WTC11 (cell line): Measurements from ENCODE around the gene RABEP2.

Experiments
- CTCF ChIP-seq: fragments of 200-600 bp; IDR thresholded peaks from 2 replicates; pipeline ENCODE4 v1.8.0; 2022; ENCODE audit warnings: antibody characterized with exemption
- FOXJ3 ChIP-seq: sonication (generic); formaldehyde crosslinking; IDR thresholded peaks from 2 replicates; pipeline ENCODE4 v1.9.0; 2021; ENCODE audit warnings: missing genetic modification reagents, mild to moderate bottlenecking, borderline replicate concordance
- GABPB1 ChIP-seq: sonication (generic); formaldehyde crosslinking; IDR thresholded peaks from 2 replicates; pipeline ENCODE4 v1.8.1; 2023; ENCODE audit warnings: mild to moderate bottlenecking, missing genetic modification reagents
- IRF1 ChIP-seq: sonication (generic); formaldehyde crosslinking; IDR thresholded peaks from 2 replicates; pipeline ENCODE4 v1.8.0; 2023; ENCODE audit warnings: missing genetic modification reagents
- MLX ChIP-seq: sonication (generic); formaldehyde crosslinking; IDR thresholded peaks from 2 replicates; pipeline ENCODE4 v1.8.1; 2023; ENCODE audit warnings: mild to moderate bottlenecking, missing genetic modification reagents, moderate library complexity
- NR1H2 ChIP-seq: sonication (generic); formaldehyde crosslinking; IDR thresholded peaks from 2 replicates; pipeline ENCODE4 v1.9.0; 2021; ENCODE audit warnings: mild to moderate bottlenecking, moderate library complexity, missing genetic modification reagents
- ZNF138 ChIP-seq: sonication (generic); formaldehyde crosslinking; conservative IDR thresholded peaks from 2 replicates; pipeline ENCODE4 v1.8.1; 2022; ENCODE audit warnings: mild to moderate bottlenecking, moderate library complexity, missing genetic modification reagents
- ZNF232 ChIP-seq: sonication (generic); formaldehyde crosslinking; IDR thresholded peaks from 2 replicates; pipeline ENCODE4 v1.8.0; 2022; ENCODE audit warnings: mild to moderate bottlenecking, missing genetic modification reagents
- TF ChIP-seq, protein P1 (sequence below): sonication (generic); formaldehyde crosslinking; IDR thresholded peaks from 2 replicates; pipeline ENCODE4 v1.8.0; 2022; ENCODE audit warnings: mild to moderate bottlenecking, missing genetic modification reagents
- TF ChIP-seq, protein P2 (sequence below): sonication (generic); formaldehyde crosslinking; IDR thresholded peaks from 2 replicates; pipeline ENCODE4 v1.8.1; 2022; ENCODE audit warnings: mild to moderate bottlenecking, missing genetic modification reagents, moderate library complexity, borderline replicate concordance
- TF ChIP-seq, protein P3 (sequence below): sonication (generic); formaldehyde crosslinking; IDR thresholded peaks from 2 replicates; pipeline ENCODE4 v1.8.1; 2022; ENCODE audit warnings: low read depth, missing genetic modification reagents, borderline replicate concordance
- TF ChIP-seq, protein P4 (sequence below): sonication (generic); formaldehyde crosslinking; IDR thresholded peaks from 2 replicates; pipeline ENCODE4 v1.8.0; 2022; ENCODE audit warnings: mild to moderate bottlenecking, missing genetic modification reagents

- TF ChIP-seq CTCF (no peak), NR1H2 (no peak), GABPB1 (no peak), ZNF138 (CRISPR knock-in tag) (no peak), ZNF232 (CRISPR knock-in tag) (no peak), MLX (CRISPR knock-in tag) (no peak), FOXJ3 (no peak), IRF1 (CRISPR knock-in tag) (no peak)
- TF ChIP-seq, protein P1, sequence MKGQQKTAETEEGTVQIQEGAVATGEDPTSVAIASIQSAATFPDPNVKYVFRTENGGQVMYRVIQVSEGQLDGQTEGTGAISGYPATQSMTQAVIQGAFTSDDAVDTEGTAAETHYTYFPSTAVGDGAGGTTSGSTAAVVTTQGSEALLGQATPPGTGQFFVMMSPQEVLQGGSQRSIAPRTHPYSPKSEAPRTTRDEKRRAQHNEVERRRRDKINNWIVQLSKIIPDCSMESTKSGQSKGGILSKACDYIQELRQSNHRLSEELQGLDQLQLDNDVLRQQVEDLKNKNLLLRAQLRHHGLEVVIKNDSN (CRISPR knock-in tag), result no peak
- TF ChIP-seq, protein P2, sequence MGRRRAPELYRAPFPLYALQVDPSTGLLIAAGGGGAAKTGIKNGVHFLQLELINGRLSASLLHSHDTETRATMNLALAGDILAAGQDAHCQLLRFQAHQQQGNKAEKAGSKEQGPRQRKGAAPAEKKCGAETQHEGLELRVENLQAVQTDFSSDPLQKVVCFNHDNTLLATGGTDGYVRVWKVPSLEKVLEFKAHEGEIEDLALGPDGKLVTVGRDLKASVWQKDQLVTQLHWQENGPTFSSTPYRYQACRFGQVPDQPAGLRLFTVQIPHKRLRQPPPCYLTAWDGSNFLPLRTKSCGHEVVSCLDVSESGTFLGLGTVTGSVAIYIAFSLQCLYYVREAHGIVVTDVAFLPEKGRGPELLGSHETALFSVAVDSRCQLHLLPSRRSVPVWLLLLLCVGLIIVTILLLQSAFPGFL (CRISPR knock-in tag), result no peak
- TF ChIP-seq, protein P3, sequence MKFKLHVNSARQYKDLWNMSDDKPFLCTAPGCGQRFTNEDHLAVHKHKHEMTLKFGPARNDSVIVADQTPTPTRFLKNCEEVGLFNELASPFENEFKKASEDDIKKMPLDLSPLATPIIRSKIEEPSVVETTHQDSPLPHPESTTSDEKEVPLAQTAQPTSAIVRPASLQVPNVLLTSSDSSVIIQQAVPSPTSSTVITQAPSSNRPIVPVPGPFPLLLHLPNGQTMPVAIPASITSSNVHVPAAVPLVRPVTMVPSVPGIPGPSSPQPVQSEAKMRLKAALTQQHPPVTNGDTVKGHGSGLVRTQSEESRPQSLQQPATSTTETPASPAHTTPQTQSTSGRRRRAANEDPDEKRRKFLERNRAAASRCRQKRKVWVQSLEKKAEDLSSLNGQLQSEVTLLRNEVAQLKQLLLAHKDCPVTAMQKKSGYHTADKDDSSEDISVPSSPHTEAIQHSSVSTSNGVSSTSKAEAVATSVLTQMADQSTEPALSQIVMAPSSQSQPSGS, result no peak
- TF ChIP-seq, protein P4, sequence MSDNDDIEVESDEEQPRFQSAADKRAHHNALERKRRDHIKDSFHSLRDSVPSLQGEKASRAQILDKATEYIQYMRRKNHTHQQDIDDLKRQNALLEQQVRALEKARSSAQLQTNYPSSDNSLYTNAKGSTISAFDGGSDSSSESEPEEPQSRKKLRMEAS, result no peak
Measured at GRCh38 chr16:28967156-28967555, 42.1 kb upstream of the RABEP2 start.
